GM21526 (cell line): ENCODE results near the gene MALT1.
"Not testable (repeated sequence)": the region's sequence is repeated elsewhere in the genome, so short reads cannot be mapped to it uniquely, and the experiment has no call there.

Experiments
- ATAC-seq: cut with Tn5 transposase; IDR thresholded peaks from one replicate; pipeline ENCODE4 v1.9.1; 2021; ENCODE audit warnings: moderate library complexity; ENCODE audit not compliant: unreplicated experiment, low FRiP score

Gene MALT1

DNA sequence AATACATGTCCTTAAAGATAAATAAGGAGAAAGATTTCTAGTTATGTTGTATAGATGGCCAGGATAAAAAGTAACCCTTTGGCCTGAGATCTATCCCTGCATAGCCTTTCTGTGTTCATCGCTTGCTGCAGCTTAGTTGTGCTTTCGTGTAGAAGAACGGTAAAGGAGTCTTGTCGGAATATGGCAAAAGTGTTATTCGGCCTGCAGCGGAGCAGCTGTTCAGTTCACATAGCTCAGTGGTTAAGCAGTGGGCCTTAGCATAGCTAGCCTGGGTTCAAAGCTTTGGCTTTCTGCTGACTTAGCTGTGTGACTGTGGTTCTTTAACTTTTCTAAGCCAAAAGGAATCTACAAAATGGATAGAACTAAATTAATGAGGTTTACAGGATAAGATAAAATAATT lies 55.4 kb downstream of the MALT1 start:
- no peak for ATAC-seq

DNA sequence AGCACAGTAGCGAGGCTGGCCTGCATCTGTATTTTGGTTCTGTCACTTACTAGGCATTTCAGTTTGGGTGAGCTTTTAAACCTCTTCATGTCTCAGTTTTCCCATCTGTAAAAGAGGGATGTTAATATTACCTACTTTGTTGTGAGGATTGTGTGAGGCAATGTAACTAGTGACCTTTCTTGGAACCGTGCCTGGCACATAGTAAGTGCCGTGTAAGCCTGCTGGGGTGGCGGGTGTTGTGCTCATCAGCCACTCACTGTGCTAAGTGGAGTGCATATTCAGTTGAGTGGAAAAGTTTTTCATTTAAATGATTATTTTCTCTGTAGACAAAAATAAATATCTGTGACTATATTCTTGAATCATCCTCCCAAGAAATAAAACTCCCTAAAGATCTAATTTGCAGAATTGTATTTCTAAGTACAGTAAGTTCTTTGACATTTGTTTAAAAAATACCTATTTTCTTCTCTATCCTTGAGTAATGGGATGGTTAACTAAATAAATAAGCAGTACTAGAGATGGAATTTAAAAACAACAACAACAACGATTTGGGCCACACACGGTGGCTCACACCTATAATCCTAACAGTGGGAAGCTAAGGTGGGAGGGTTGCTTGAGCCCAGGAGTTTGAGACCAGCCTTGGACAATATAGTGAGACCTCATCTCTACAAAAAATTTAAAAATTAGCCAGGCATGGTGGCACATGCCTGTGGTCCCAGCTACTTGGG lies 56.7 kb downstream of the MALT1 start:
- no peak for ATAC-seq

- no peak for ATAC-seq
These were observed 57.5 kb downstream of the MALT1 start for GRCh38 chr18:58728719-58729118.

DNA sequence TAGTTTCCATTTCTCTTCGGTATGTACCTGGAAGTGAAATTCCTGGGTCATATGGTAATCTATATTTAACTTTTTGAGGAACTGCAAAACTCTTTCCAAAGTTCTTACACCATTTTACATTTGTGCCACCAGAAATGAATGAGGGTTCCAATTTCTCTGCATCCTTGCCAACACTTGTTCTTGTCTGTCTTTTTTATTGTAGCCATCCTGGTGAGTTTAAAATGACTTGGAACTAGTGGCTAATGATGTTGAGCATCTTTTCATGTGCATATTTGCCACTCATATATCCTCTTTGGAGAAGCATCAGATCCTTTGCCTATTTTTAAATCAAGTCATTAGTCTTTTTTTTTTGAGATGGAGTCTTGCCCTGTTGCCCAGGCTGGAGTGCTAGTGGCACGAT lies 59.4 kb downstream of the MALT1 start:
- ATAC-seq: no peak

DNA sequence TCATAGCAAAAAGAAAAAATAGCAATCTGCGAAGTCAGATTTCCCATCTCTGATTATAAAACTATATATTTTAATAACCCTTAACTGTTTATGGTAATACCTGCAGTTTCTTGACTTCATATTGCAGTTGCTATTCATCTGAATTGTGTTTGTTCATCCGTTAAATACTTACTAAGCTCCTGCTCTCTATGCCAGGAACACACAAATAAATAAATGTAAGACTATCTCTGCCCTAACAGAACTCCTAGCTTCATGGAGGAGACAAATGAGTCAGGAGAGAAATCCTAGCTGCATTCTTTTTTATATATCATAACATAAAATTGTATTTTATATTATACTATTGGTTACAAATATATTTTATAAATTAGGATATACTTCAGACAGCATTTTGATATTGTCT lies 61.2 kb downstream of the MALT1 start:
- no peak for ATAC-seq

GRCh38 chr18:58733866-58734265 lies 62.6 kb downstream of the MALT1 start:
- ATAC-seq: no peak

- no peak for ATAC-seq
These were observed 67.1 kb downstream of the MALT1 start for GRCh38 chr18:58738322-58738721.

GRCh38 chr18:58745914-58746313 lies 74.6 kb downstream of the MALT1 start:
- ATAC-seq: no peak

- no peak for ATAC-seq
These were observed 77.8 kb downstream of the MALT1 start for GRCh38 chr18:58748899-58749595.

DNA sequence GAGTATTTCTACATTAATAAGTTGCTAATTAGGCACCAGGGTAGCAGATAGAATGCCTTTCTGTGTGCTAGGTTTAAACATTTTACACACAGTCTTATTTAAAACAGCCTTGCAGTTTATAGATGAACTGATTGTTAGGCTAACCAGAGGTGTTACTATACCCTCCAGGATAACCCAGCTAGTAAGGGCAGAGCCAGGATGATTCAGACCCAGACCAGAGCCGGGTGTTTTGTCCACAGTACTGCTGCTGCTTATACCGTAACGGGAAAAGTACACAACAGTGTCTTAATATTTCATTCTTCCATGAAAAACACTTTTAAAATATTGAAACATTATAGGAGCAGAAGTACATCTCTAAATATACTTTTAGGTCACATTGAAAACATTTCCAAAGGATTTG lies 82.7 kb downstream of the MALT1 start:
- ATAC-seq: no peak

DNA sequence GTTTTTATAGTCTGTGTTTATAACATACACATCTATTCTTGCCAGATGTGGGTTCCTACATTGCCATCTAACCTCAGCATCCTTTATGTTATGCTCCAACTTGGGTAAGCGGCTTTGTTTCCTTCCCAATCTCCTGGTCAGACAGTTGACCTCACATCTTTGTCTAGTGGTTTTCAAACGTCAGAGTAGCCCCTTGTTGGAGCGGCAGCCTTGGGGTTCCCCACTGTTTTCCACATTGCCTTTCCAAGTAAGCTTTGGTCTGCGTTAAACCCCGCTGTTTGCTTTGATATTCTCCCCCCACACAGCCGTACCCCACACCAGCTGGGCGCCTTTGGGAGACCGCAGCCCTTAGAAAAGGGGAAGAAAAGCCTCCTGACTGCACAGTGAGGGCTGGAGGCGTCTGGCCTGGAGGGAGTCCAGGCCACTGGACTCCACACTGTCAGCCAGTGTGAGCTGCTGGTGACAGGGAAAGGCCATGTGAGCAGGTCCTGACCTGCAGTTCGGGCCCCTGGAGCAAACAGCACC lies 83.3 kb downstream of the MALT1 start:
- ATAC-seq: no peak

- ATAC-seq: no peak
These were observed 84.2 kb downstream of the MALT1 start for GRCh38 chr18:58755304-58756010.

DNA sequence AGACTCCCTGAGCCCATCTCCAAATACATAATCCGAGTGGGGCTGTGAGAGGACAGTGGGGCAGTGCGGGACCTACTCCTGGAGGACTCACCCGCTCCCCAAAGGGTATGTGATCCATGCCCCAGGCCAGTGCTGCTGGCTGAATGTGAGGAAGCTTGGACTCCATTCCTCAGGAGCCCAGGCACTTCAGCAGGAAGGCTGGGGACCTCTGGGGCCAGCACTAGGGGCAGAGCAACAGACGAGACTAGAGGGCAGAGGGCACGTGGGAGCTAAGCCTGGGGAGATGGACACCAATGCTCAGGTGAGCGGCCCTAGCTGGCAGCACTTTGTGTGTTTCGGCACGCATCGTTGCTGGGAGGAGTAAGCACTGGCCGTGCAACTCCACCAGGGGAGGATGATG lies 84.9 kb downstream of the MALT1 start:
- ATAC-seq: no peak

- ATAC-seq: no peak
These were observed 85.5 kb downstream of the MALT1 start for GRCh38 chr18:58756596-58757240.

DNA sequence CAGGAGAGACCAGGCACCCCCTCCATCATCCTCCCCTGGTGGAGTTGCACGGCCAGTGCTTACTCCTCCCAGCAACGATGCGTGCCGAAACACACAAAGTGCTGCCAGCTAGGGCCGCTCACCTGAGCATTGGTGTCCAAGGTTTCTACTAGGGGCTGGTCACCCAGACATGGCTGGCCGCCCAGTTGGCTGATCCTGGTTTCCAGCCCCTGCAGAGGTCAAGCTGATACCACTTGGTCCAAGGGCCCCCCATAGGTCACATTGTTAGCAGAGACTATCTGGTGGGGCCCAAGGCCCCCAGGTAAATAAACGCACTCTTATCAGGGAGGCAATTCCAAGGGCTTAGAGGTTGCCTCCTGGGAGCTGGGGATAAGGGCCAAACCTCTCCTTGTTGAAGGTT lies 86.1 kb downstream of the MALT1 start:
- not testable (repeated sequence) for ATAC-seq

DNA sequence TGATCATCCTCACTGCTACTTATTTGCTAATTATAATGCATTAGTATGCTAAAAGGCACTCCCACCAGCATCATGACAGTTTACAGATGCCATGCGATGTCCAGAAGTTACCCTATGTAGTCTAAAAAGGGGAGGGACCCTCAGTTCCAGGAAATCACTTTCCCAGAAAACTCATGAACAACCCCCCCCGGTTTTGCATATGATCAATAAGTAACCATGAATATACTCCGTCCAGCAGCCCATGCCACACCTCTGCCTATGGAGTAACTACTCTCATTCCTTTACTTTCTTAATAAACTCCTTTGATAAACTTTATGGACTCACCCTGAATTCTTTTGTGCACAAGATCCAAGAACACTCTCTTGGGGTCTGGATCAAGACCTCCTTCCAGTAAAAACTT lies 86.8 kb downstream of the MALT1 start:
- ATAC-seq: no peak

DNA sequence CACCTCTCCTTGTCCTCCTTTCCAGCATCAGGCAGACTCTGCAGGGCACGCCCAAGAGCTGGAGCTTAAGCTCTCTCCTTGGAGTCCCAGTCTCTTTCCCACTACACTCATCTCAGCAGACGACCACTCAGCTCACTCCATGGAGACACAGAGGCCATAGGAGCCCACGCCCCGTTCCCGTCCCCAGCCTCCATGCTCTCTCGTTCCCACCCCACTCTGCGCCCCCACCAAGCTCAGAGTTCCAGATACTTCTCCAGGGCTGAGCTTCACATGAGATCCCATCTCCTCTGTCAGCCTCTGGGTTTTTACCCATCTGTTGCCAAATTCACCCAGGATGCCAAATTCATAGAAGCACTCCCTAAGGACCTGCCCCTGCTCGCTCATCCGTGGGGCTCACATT lies 87.3 kb downstream of the MALT1 start:
- ATAC-seq: no peak

DNA sequence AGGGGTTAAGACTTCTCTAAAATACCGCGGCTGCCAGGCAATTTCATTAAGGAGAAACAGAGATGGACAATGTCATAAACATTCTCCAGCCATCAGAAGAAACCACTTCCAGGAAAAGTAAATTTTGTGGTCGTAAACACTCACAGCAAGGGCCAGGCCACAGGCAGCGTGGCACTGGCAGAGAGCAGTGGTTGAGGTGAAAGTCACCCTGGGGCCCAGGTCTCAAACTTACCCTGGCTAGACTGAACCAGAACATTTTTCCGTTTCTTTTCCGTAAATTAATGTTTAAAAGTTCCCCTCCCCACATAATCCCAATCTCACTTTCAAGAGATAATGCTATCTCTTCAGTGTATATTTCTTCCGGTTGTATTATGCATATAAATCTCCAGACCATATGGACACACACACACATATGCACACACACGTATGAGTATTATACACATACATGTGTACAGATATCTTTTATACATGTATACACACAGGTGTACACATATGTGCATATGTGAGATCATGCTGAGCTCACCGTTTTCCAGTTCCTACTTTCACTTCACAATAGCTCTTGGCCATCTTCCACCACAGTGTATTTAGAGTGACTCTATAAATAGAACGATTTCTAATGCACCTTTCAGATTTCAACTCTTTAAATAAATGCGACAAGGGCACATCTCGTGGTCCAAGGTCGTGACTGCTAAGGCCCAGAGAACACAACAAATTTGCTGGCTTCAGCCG lies 90.1 kb downstream of the MALT1 start:
- peak; percentile 59 for ATAC-seq

DNA sequence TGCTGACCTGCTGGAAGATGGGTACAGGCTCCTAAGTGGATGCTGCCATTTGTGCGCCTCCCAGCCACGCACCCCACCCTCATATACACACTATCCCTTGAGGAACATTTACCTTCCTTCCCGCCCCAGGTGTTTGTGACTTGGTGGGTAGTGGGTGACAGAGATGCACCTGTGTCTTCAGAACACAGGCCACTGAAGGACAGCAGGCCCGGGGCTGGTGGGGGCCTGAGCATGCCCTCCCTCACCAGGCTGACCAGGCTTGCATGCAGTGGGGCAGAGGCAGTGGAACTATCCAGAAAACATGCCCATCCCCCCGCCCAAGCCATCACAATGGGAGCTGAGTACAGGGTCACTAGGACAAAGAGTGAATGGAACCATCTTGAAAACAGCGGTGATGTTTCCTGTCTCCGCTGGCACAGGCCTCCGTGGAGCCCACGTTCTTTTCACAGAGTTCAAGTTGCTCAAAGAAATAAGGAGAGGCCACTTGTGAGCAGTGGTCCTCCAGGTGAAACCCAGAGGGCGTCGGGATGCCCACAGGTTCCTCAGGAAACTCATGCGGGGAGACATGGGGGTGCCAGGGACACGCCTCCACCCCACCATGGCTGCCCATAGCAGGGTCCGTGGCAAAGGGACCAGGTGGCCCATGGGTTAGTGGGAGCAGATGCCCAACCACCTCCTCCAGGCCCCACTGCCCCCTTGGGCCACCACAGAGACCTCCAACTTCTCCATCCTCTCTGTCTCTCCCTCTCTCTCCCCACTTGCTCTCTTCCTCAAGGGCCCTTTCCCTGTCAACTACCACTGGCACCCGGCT lies 90.9 kb downstream of the MALT1 start:
- ATAC-seq: no peak

DNA sequence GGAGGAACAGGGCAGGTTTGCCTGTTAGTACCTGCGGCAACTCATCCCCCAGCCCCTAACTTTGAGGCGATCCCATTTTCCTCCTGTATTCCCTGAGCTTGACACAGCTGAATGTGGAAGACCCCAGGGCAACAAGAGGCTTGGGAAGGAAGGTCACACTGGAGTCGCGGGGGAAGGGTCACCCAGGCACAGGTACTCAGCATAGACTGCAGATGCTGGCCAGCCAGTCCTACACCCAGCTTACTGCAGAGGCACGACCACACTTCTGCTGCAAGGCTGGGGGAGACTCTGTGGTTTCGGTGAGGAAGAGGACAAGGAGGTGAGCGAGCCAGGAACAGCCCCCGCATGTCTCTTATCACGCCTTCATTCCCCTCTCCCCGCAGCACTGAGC lies 91.5 kb downstream of the MALT1 start:
- no peak for ATAC-seq
